Measurements from ENCODE around the gene RHOU.

- TF ChIP-seq CTCF (conservative IDR thresholded peaks at IDR 0.05; ENCODE audit: low read depth in 2 of 2) (no peak), EZH2phosphoT487 (IDR thresholded peaks at IDR 0.05; ENCODE audit: unreplicated experiment) (no peak), POLR2AphosphoS5 (IDR thresholded peaks at IDR 0.05; ENCODE audit: low read depth) (no peak)
Measured at GRCh38 chr1:228747301-228747935, 12.1 kb downstream of the RHOU start.
